Fibroblast of the aortic adventitia (primary cell): ENCODE measurements around the gene TELO2. TPM values are rescaled to one million over a fixed set of nuclear protein-coding genes. Genes with fewer than 3 reads are reported as not detected.

Experiments used
- DNase-seq: peaks from one replicate; pipeline ENCODE4 v3.0.0-alpha.2; 2010; ENCODE audit warnings: low read depth
- H3K4me3 ChIP-seq: 2 replicates; pipeline ENCODE4 v1.5.1; 2011; ENCODE audit warnings: low read depth, mild to moderate bottlenecking, control low read depth, low read length, moderate library complexity
- total RNA-seq: library from RNA; depleted of rRNA; stranded (reverse); fragments of >200 nt; gene quantifications from 2 replicates; pipeline ENCODE4 v1.2.3, GENCODE V29; 2012; ENCODE audit warnings: low replicate concordance
- TF ChIP-seq, protein P1 (sequence below): IDR thresholded peaks from 2 replicates; pipeline ENCODE4 v1.5.1; 2011; ENCODE audit warnings: mild to moderate bottlenecking, low read length, control low read depth, inconsistent platforms; ENCODE audit not compliant: insufficient read depth

Gene TELO2
- total RNA-seq, 1 donor, result 23.5 TPM

DNA sequence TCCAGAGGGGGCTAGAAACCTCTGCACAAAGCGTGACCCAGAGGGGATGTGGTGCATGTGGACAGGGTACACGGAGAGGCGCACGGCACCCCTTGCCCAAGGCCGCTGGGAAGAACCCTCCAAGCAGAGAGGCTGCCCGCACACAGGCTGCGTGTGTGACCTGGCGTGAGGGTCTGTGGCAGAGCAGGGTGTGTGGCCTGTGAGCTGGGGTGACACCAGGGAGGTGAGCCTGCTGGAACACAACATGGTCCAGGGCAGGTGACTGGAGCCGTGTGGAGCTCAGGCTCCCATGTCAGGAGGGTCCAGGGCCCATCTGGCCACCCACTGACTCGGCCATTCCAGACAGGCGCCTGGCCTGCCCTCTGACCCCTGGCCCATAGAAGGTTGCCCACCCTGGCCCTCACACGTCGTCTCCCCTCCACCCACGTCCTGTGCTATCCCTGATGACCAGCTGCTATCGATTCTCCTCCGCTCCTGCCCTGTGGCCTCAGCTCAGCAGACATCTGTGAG, 25.5 kb downstream of the TELO2 start:
- no peak for DNase-seq
- H3K4me3 ChIP-seq, result no peak overlapping the region
- TF ChIP-seq, protein P1, sequence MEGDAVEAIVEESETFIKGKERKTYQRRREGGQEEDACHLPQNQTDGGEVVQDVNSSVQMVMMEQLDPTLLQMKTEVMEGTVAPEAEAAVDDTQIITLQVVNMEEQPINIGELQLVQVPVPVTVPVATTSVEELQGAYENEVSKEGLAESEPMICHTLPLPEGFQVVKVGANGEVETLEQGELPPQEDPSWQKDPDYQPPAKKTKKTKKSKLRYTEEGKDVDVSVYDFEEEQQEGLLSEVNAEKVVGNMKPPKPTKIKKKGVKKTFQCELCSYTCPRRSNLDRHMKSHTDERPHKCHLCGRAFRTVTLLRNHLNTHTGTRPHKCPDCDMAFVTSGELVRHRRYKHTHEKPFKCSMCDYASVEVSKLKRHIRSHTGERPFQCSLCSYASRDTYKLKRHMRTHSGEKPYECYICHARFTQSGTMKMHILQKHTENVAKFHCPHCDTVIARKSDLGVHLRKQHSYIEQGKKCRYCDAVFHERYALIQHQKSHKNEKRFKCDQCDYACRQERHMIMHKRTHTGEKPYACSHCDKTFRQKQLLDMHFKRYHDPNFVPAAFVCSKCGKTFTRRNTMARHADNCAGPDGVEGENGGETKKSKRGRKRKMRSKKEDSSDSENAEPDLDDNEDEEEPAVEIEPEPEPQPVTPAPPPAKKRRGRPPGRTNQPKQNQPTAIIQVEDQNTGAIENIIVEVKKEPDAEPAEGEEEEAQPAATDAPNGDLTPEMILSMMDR, result no peak

DNA sequence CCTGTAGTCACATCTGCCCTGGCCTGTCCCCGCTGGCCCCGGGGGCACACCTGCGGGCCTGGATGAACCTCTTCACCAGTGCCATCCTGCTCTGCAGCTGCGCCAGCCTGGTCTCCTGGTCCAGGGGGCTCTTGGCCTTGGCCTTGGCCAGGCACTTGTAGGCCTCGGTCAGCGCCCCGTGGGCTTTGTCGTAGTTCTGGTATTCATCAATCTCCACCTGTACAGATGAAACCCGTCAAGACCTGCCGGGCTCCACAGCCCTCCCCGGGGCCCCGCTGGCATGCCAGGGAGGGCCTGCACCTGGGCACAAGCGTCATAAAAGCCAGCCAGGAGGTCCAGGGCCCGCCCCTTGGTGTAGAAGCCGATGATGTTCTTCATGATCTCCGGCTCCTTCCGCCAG, 26.7 kb downstream of the TELO2 start:
- H3K4me3 ChIP-seq, result no peak overlapping the region
- TF ChIP-seq, protein P1, result no peak
- DNase-seq, result no peak

- H3K4me3 ChIP-seq, result no peak overlapping the region
- DNase-seq, result no peak
- TF ChIP-seq, protein P1, result no peak
Observed at GRCh38 chr16:1520461-1520860, 27.3 kb downstream of the TELO2 start.

GRCh38 chr16:1523581-1524245, 30.6 kb downstream of the TELO2 start:
- no peak for DNase-seq
- H3K4me3 ChIP-seq, result no peak overlapping the region
- TF ChIP-seq, protein P1, result no peak

GRCh38 chr16:1524366-1524765, 31.2 kb downstream of the TELO2 start:
- H3K4me3 ChIP-seq, result no peak overlapping the region
- DNase-seq, result no peak
- TF ChIP-seq, protein P1, result no peak

DNA sequence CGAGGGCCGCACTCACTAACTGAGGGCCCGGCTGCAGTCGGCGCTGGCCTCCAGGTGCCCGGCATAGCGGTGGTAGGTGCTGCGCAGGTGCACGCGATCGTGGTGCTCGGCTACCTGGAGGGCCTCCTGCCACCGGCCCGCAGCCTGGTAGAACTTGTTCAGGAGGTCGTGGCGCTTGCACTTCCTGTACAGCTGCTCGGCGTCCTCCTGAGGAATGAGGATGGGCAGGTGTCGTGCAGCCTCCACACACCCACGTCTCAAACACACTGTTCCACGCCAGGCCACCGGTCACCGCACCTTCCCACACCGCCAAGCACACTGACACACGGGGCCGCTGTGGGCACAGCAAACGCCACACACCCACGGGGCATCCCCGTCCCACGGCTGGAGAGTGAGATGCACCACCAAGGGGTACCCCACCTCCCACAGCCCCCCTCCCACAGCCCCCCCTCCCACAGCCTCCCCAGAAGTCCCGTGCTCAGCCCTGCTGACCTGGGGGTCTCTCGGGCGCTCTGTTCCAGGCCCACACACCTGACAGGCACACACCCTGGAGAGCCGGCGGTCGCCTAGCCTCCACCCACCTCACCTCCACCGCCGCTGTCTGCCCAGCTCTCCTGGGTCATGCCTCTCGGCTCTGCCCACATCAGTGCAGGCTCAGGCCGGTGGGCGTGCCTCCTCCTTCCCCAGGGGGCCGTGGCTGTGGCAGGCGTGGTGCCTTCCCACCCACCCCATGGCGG, 32.9 kb downstream of the TELO2 start:
- TF ChIP-seq, protein P1, result no peak
- no peak for DNase-seq
- no peak overlapping the region for H3K4me3 ChIP-seq
